ENCODE data around the gene KIF2C. TPM values are rescaled to one million over a fixed set of nuclear protein-coding genes. Genes with fewer than 3 reads are reported as not detected.
"Not testable (repeated sequence)": the region's sequence is repeated elsewhere in the genome, so short reads cannot be mapped to it uniquely, and the experiment has no call there.

The KIF2C gene
- polyA plus RNA-seq, 12 donors = 6.9 to 20.1 (median 11.8) TPM; not detected in 1

- DNase-seq = peak; percentile 66
These were observed 69.6 kb downstream of the KIF2C start for GRCh38 chr1:44808938-44809917.

DNA sequence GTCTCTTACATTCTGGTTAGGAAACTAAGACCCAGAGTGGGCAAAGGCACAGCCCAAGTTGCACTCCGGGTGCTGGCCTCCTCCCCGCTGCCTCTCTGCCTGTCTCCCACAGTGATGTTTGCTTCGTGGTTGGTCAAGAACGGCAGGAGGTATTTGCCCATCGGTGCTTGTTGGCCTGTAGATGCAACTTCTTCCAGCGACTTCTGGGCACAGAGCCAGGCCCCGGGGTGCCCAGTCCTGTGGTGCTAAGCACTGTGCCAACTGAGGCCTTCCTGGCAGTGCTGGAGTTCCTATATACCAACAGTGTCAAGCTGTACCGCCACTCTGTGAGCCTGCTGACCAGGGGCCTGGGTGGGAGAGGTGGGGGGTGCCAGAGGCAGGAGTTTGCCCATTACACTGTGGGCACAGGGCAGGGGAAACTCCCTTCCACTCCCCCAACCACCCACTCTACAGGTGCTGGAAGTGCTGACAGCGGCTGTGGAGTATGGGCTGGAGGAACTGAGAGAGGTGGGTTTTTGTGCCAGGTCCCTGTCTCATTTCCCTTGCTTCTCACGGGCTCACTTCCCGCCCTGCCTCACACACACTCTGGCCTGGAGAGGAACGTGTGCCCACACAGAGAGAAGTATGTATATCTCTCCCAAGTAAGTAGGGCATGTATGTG lies 70.6 kb downstream of the KIF2C start:
- no peak for DNase-seq

- DNase-seq = not testable (repeated sequence)
These were observed 71.1 kb downstream of the KIF2C start for GRCh38 chr1:44810762-44811105.

- no peak for DNase-seq
These were observed 71.6 kb downstream of the KIF2C start for GRCh38 chr1:44811234-44811633.

- no peak for DNase-seq
These were observed 73.3 kb downstream of the KIF2C start for GRCh38 chr1:44812822-44813543.

DNA sequence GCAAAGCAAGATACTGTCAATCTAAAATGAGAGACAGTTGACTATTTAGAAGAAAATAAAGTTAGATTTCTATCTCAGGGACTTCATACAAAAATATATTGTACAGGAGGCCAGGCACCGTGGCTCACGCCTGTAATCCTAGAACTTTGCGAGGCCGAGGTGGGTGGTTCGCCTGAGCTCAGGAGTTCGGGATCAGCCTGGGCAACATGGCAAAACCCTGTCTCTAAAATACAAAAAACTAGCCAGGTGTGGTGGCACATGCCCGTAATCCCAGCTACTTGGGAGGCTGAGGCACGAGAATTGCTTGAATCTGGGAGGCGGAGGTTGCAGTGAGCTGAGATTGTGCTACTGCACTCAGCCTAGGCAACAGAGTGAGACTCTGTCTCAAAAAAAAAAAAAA lies 76.3 kb downstream of the KIF2C start:
- not testable (repeated sequence) for DNase-seq

DNA sequence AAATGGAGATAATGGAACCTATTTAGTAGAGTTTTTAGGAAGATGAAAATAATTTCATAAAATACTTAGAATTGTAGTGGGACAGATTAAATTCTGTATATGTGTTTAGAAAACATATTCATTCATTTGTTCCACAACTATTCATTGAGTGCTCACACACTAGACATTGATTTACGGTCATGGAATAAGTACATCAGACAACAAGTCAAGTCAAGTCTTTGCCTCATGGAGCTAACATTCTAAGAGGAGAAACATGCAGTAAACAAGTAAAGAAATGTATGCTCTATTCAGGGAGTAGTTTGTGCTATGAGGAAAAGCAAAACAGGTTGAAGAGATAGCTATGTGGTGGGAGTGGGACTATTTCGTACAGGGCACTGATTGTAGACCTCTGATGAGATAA lies 77.7 kb downstream of the KIF2C start:
- DNase-seq = no peak

Other genes starting within 250 kb of the KIF2C start
- gene TMEM53, start 65.4 kb upstream of the KIF2C start, polyA plus RNA-seq (ENCODE audit: insufficient read length in 12 of 12) = 1 to 10 TPM in 10 of 12 donors, not detected in 2; 4.5 to 7.7 (median 5.4) TPM
- 1 to 10 TPM in 7 of 12 donors, under 1 TPM in 3, not detected in 2; 0.80 to 4.7 (median 1.4) TPM for gene ARMH1, start 65.1 kb upstream of the KIF2C start, polyA plus RNA-seq (ENCODE audit: insufficient read length in 12 of 12)
- gene RNU5D-1, start 8.7 kb upstream of the KIF2C start, polyA plus RNA-seq (ENCODE audit: insufficient read length in 12 of 12) = not detected
- gene RPS8, start 35.7 kb downstream of the KIF2C start, polyA plus RNA-seq (ENCODE audit: insufficient read length in 12 of 12) = 1,000 to 10,000 TPM; 2,504 to 4,101 (median 2,818) TPM
- gene BEST4, start 48.3 kb downstream of the KIF2C start, polyA plus RNA-seq (ENCODE audit: insufficient read length in 12 of 12) = 1 to 10 TPM in 1 of 12 donors, under 1 TPM in 10, not detected in 1; 0.10 to 7.0 (median 0.29) TPM
- gene PLK3, start 60.5 kb downstream of the KIF2C start, polyA plus RNA-seq (ENCODE audit: insufficient read length in 12 of 12) = 10 to 100 TPM in 9 of 12 donors, 1 to 10 TPM in 2, not detected in 1; 6.9 to 19.2 (median 11.9) TPM
- under 1 TPM in 6 of 12 donors, not detected in 6; 0.17 to 0.45 (median 0.32) TPM for gene DYNLT4, start 67.5 kb downstream of the KIF2C start, polyA plus RNA-seq (ENCODE audit: insufficient read length in 12 of 12)
- gene BTBD19, start 68.7 kb downstream of the KIF2C start, polyA plus RNA-seq (ENCODE audit: insufficient read length in 12 of 12) = 10 to 100 TPM in 4 of 12 donors, 1 to 10 TPM in 7, not detected in 1; 4.2 to 12.8 (median 6.9) TPM
- gene PTCH2, start 103.4 kb downstream of the KIF2C start, polyA plus RNA-seq (ENCODE audit: insufficient read length in 12 of 12) = 10 to 100 TPM in 4 of 12 donors, 1 to 10 TPM in 7, not detected in 1; 5.6 to 49.7 (median 8.7) TPM
- 10 to 100 TPM in 11 of 12 donors, not detected in 1; 10.2 to 31.2 (median 28.1) TPM for gene EIF2B3, start 246.8 kb downstream of the KIF2C start, polyA plus RNA-seq (ENCODE audit: insufficient read length in 12 of 12)